Activated CD4-positive, alpha-beta T cell treated with anti-CD3 and anti-CD28 coated beads, Interleukin-2, amount 10 ng/mL, durations not matched to agents 24 days and 14 days (primary cell): ENCODE measurements around the gene CDKN2B-AS1. TPM values are rescaled to one million over a fixed set of nuclear protein-coding genes. Genes with fewer than 3 reads are reported as not detected.
A peak's percentile ranks its signal among the peaks of the same experiment; 100 is the strongest.

ENCODE experiments used
- DNase-seq: peaks from one replicate; pipeline ENCODE4 v3.0.0; 2022
- H3K27ac Mint-ChIP-seq: one replicate; pipeline ENCODE4 v1.8.0; 2022; ENCODE audit warnings: mild to moderate bottlenecking, mixed read lengths
- H3K27me3 Mint-ChIP-seq: one replicate; pipeline ENCODE4 v1.8.0; 2022; ENCODE audit warnings: mixed read lengths
- H3K36me3 Mint-ChIP-seq: one replicate; pipeline ENCODE4 v1.8.0; 2022; ENCODE audit warnings: low read depth, mild to moderate bottlenecking, mixed read lengths
- H3K4me1 Mint-ChIP-seq: one replicate; pipeline ENCODE4 v1.8.0; 2021; ENCODE audit warnings: mixed read lengths
- H3K4me3 Mint-ChIP-seq: one replicate; pipeline ENCODE4 v1.8.0; 2022; ENCODE audit warnings: mild to moderate bottlenecking, moderate library complexity, mixed read lengths
- H3K9me3 Mint-ChIP-seq: one replicate; pipeline ENCODE4 v1.8.0; 2021; ENCODE audit warnings: mixed read lengths
- intact Hi-C: fragments of 100-400 bp; cut with micrococcal nuclease; formaldehyde crosslinking; loops from one replicate; pipeline ENCODE4 v1.15.1; 2023
- total RNA-seq: library from RNA; stranded (reverse); gene quantifications from 2 replicates; pipeline ENCODE4 v1.2.3, GENCODE V29; 2022

Gene CDKN2B-AS1
- total RNA-seq, 1 donor from 2014 or later: 0.42 TPM

- peak overlapping the region; percentile 55 for H3K4me3 Mint-ChIP-seq
- peaks cover 3% of the 10 kb centered on the region for H3K36me3 Mint-ChIP-seq
- DNase-seq: peak; percentile 74
- no peaks in the 10 kb centered on the region for H3K9me3 Mint-ChIP-seq
- peak overlapping the region; percentile 39 for H3K27ac Mint-ChIP-seq
- H3K4me1 Mint-ChIP-seq: peaks cover 24% of the 10 kb centered on the region
- H3K27me3 Mint-ChIP-seq: peaks cover 70% of the 10 kb centered on the region
- intact Hi-C loops: loop anchor here (1.0 to 5.0 kb wide), 2 partner anchors 30 to 77 kb away; no protein-coding TSS in a partner anchor
Measured at GRCh38 chr9:22005021-22005701, 10.6 kb downstream of the CDKN2B-AS1 start.

- Mint-ChIP-seq H3K36me3 (peaks cover 3% of the 10 kb centered on the region), H3K4me3 (peak overlapping the region; percentile 55), H3K27ac (peak overlapping the region; percentile 39), H3K27me3 (peaks cover 71% of the 10 kb centered on the region), H3K4me1 (peaks cover 24% of the 10 kb centered on the region), H3K9me3 (no peaks in the 10 kb centered on the region)
- peak; percentile 63 for DNase-seq
- intact Hi-C loops: loop anchor here (1.0 to 5.0 kb wide), 2 partner anchors 31 to 76 kb away; no protein-coding TSS in a partner anchor
Measured at GRCh38 chr9:22005702-22006606, 11.4 kb downstream of the CDKN2B-AS1 start.

- H3K36me3 Mint-ChIP-seq: peaks cover 3% of the 10 kb centered on the region
- H3K27me3 Mint-ChIP-seq: peaks cover 72% of the 10 kb centered on the region
- peak overlapping the region; percentile 82 for H3K4me3 Mint-ChIP-seq
- H3K9me3 Mint-ChIP-seq: peaks cover 8% of the 10 kb centered on the region
- peaks cover 24% of the 10 kb centered on the region for H3K4me1 Mint-ChIP-seq
- intact Hi-C loops: loop anchor here (1.0 to 5.0 kb wide), 6 partner anchors 12 to 195 kb away; no protein-coding TSS in a partner anchor
- DNase-seq: no peak
- H3K27ac Mint-ChIP-seq: no peak overlapping the region
Measured at GRCh38 chr9:22008384-22008716, 13.8 kb downstream of the CDKN2B-AS1 start.

GRCh38 chr9:22008717-22009505 is 14.3 kb downstream of the CDKN2B-AS1 start, which contains the start of gene CDKN2B:
CDKN2B (minus strand) TSS chr9:22009305; CDS start chr9:22008953, 352 bp downstream.
- intact Hi-C loops: loop anchor here (1.0 to 5.0 kb wide), 7 partner anchors 13 to 229 kb away; no protein-coding TSS in a partner anchor
- Mint-ChIP-seq H3K4me1 (peaks cover 24% of the 10 kb centered on the region), H3K27ac (no peak within 1 kb of the TSS), H3K9me3 (peaks cover 8% of the 10 kb centered on the region), H3K27me3 (peaks cover 73% of the 10 kb centered on the region), H3K4me3 (peak within 1 kb of the TSS; percentile 82), H3K36me3 (peaks cover 3% of the 10 kb centered on the region)
- DNase-seq: peak; percentile 94

- no peak overlapping the region for H3K27ac Mint-ChIP-seq
- H3K9me3 Mint-ChIP-seq: peaks cover 8% of the 10 kb centered on the region
- peaks cover 3% of the 10 kb centered on the region for H3K36me3 Mint-ChIP-seq
- H3K4me3 Mint-ChIP-seq: peak overlapping the region; percentile 82
- intact Hi-C loops: loop anchor here (1.0 to 5.0 kb wide), 2 partner anchors 73 to 229 kb away; no protein-coding TSS in a partner anchor
- peaks cover 24% of the 10 kb centered on the region for H3K4me1 Mint-ChIP-seq
- peaks cover 68% of the 10 kb centered on the region for H3K27me3 Mint-ChIP-seq
- DNase-seq: no peak
Measured at GRCh38 chr9:22009506-22009867, 14.9 kb downstream of the CDKN2B-AS1 start.

- Mint-ChIP-seq H3K27ac (no peak overlapping the region), H3K4me1 (peaks cover 13% of the 10 kb centered on the region), H3K9me3 (peaks cover 8% of the 10 kb centered on the region), H3K4me3 (no peak overlapping the region), H3K36me3 (no peaks in the 10 kb centered on the region), H3K27me3 (peaks cover 53% of the 10 kb centered on the region)
- intact Hi-C loops: no loop called here
- DNase-seq: peak; percentile 69
Measured at GRCh38 chr9:22010866-22011625, 16.5 kb downstream of the CDKN2B-AS1 start.

- Mint-ChIP-seq H3K27me3 (peaks cover 58% of the 10 kb centered on the region), H3K4me3 (no peak overlapping the region)
Measured at GRCh38 chr9:22022396-22022795, 27.8 kb downstream of the CDKN2B-AS1 start.

GRCh38 chr9:22026696-22027095 is 32.1 kb downstream of the CDKN2B-AS1 start:
- peaks cover 4% of the 10 kb centered on the region for H3K9me3 Mint-ChIP-seq
- H3K4me3 Mint-ChIP-seq: no peak overlapping the region
- H3K27me3 Mint-ChIP-seq: peaks cover 49% of the 10 kb centered on the region
- peaks cover 4% of the 10 kb centered on the region for H3K4me1 Mint-ChIP-seq
- H3K27ac Mint-ChIP-seq: no peak overlapping the region
- intact Hi-C loops: no loop called here
- DNase-seq: no peak
- H3K36me3 Mint-ChIP-seq: no peaks in the 10 kb centered on the region

More at GRCh38 chr9:22022396-22022795, 27.8 kb downstream of the CDKN2B-AS1 start:
- Mint-ChIP-seq H3K36me3 (no peaks in the 10 kb centered on the region), H3K4me1 (no peaks in the 10 kb centered on the region), H3K9me3 (peaks cover 20% of the 10 kb centered on the region), H3K27ac (no peak overlapping the region)
- DNase-seq: no peak
- intact Hi-C loops: no loop called here

- no peaks in the 10 kb centered on the region for H3K9me3 Mint-ChIP-seq
- DNase-seq: no peak
- H3K27ac Mint-ChIP-seq: no peak overlapping the region
- peaks cover 4% of the 10 kb centered on the region for H3K4me1 Mint-ChIP-seq
- no peaks in the 10 kb centered on the region for H3K36me3 Mint-ChIP-seq
- no peak overlapping the region for H3K4me3 Mint-ChIP-seq
- H3K27me3 Mint-ChIP-seq: peaks cover 43% of the 10 kb centered on the region
- intact Hi-C loops: no loop called here
Measured at GRCh38 chr9:22028394-22028793, 33.8 kb downstream of the CDKN2B-AS1 start.

GRCh38 chr9:22029231-22029630 is 34.6 kb downstream of the CDKN2B-AS1 start:
- Mint-ChIP-seq H3K9me3 (no peaks in the 10 kb centered on the region), H3K36me3 (no peaks in the 10 kb centered on the region), H3K27me3 (peaks cover 37% of the 10 kb centered on the region), H3K27ac (no peak overlapping the region), H3K4me3 (no peak overlapping the region), H3K4me1 (peaks cover 4% of the 10 kb centered on the region)
- DNase-seq: no peak
- intact Hi-C loops: no loop called here

- intact Hi-C loops: no loop called here
Measured at GRCh38 chr9:22030101-22030598, 35.6 kb downstream of the CDKN2B-AS1 start.

GRCh38 chr9:22031655-22032411 is 37.2 kb downstream of the CDKN2B-AS1 start:
- no peak for DNase-seq
- H3K4me1 Mint-ChIP-seq: peaks cover 13% of the 10 kb centered on the region
- no peak overlapping the region for H3K27ac Mint-ChIP-seq
- no peak overlapping the region for H3K4me3 Mint-ChIP-seq
- H3K9me3 Mint-ChIP-seq: no peaks in the 10 kb centered on the region
- H3K27me3 Mint-ChIP-seq: peaks cover 37% of the 10 kb centered on the region
- H3K36me3 Mint-ChIP-seq: no peaks in the 10 kb centered on the region
- intact Hi-C loops: no loop called here

More at GRCh38 chr9:22030101-22030598, 35.6 kb downstream of the CDKN2B-AS1 start:
- H3K9me3 Mint-ChIP-seq: no peaks in the 10 kb centered on the region
- H3K4me1 Mint-ChIP-seq: peaks cover 4% of the 10 kb centered on the region
- H3K36me3 Mint-ChIP-seq: no peaks in the 10 kb centered on the region
- H3K27me3 Mint-ChIP-seq: peaks cover 39% of the 10 kb centered on the region
- no peak overlapping the region for H3K27ac Mint-ChIP-seq
- DNase-seq: no peak
- H3K4me3 Mint-ChIP-seq: no peak overlapping the region
